IMR-90 (cell line): Measurements from ENCODE around the gene HCAR3. TPM values are rescaled to one million over a fixed set of nuclear protein-coding genes. Genes with fewer than 3 reads are reported as not detected.
"Not testable (repeated sequence)": the region's sequence is repeated elsewhere in the genome, so short reads cannot be mapped to it uniquely, and the experiment has no call there.

ENCODE experiments used
- ATAC-seq: fragments of 200-7000 bp; cut with Tn5 transposase; 2 replicates; pipeline ENCODE4 v1.9.1; 2020; ENCODE audit warnings: low read depth, mild to moderate bottlenecking, moderate library complexity
- BruUV-seq: library from RNA; stranded (reverse); fragments of 400-500 nt; replicated peaks from 2 replicates; lab custom pipeline; 2021; lab: Mats Ljungman, UMichigan
- CTCF ChIA-PET: fragments of 300-600 bp; formaldehyde crosslinking; extraction: SDS; loops from one replicate; lab custom pipeline; 2021; ENCODE audit warnings: antibody characterized with exemption; lab: Yijun Ruan, JAX
- POLR2A ChIA-PET: fragments of 300-600 bp; sonication (Branson Sonifier 250); formaldehyde crosslinking; loops from one replicate; lab custom pipeline; 2022; ENCODE audit warnings: antibody characterized with exemption; ENCODE audit not compliant: unreplicated experiment; lab: Charles Lee
- DNase-seq: peaks from one replicate; pipeline ENCODE4 v3.0.0; 2013
- H2AFZ ChIP-seq: replicated peaks from 2 replicates; pipeline ENCODE3; 2013; ENCODE audit warnings: low read length, mild to moderate bottlenecking; ENCODE audit not compliant: poor library complexity
- H2AK5ac ChIP-seq: 2 replicates; pipeline ENCODE4 v1.6.1; 2013; ENCODE audit warnings: low read depth, low read length, inconsistent platforms
- H2AK9ac ChIP-seq: replicated peaks from 2 replicates; pipeline ENCODE3; 2013; ENCODE audit warnings: mild to moderate bottlenecking, low read depth, low read length, moderate library complexity; ENCODE audit not compliant: poor library complexity
- H2BK120ac ChIP-seq: 2 replicates; pipeline ENCODE4 v1.6.1; 2013; ENCODE audit warnings: low read depth, low read length, inconsistent platforms
- H2BK15ac ChIP-seq: 3 replicates; pipeline ENCODE4 v1.6.1; 2013; ENCODE audit warnings: low read depth, low read length, inconsistent platforms
- H2BK20ac ChIP-seq: 2 replicates; pipeline ENCODE4 v1.6.1; 2013; ENCODE audit warnings: low read depth, mild to moderate bottlenecking, inconsistent platforms, low read length, moderate library complexity
- H2BK5ac ChIP-seq: 2 replicates; pipeline ENCODE4 v1.6.1; 2013; ENCODE audit warnings: mild to moderate bottlenecking, low read depth, low read length, inconsistent platforms; ENCODE audit not compliant: poor library complexity, severe bottlenecking
- H3K14ac ChIP-seq: replicated peaks from 2 replicates; pipeline ENCODE4 v1.6.1; 2013; ENCODE audit warnings: low read depth, low read length, inconsistent platforms
- H3K18ac ChIP-seq: 2 replicates; pipeline ENCODE4 v1.6.1; 2013; ENCODE audit warnings: low read depth, low read length, control low read depth
- H3K23ac ChIP-seq: 2 replicates; pipeline ENCODE4 v1.6.1; 2013; ENCODE audit warnings: low read depth, low read length, inconsistent platforms
- H3K27ac ChIP-seq: 2 replicates; pipeline ENCODE4 v1.5.1; 2013; ENCODE audit warnings: mild to moderate bottlenecking, control low read depth, low read length; ENCODE audit not compliant: insufficient read depth
- H3K27me3 ChIP-seq: 2 replicates; pipeline ENCODE4 v1.6.1; 2013; ENCODE audit warnings: low read length; ENCODE audit not compliant: control insufficient read depth, insufficient read depth
- H3K36me3 ChIP-seq: 2 replicates; pipeline ENCODE4 v1.6.1; 2013; ENCODE audit warnings: low read length, mixed read lengths; ENCODE audit not compliant: control insufficient read depth, insufficient read depth
- H3K4ac ChIP-seq: 2 replicates; pipeline ENCODE4 v1.6.1; 2013; ENCODE audit warnings: low read depth, low read length, inconsistent platforms
- H3K4me1 ChIP-seq: 2 replicates; pipeline ENCODE4 v1.6.1; 2013; ENCODE audit warnings: low read length, mixed read lengths; ENCODE audit not compliant: control insufficient read depth, insufficient read depth
- H3K4me2 ChIP-seq: 2 replicates; pipeline ENCODE4 v1.6.1; 2013; ENCODE audit warnings: low read depth, mild to moderate bottlenecking, control low read depth, low read length, moderate library complexity
- H3K4me3 ChIP-seq: 2 replicates; pipeline ENCODE4 v1.5.1; 2013; ENCODE audit warnings: low read depth, mild to moderate bottlenecking, control low read depth, low read length, moderate library complexity; ENCODE audit not compliant: insufficient read depth
- H3K56ac ChIP-seq: 2 replicates; pipeline ENCODE4 v1.6.1; 2013; ENCODE audit warnings: low read length, inconsistent platforms; ENCODE audit not compliant: insufficient read depth; ENCODE audit errors: extremely low read depth
- H3K79me1 ChIP-seq, 2 experiments: 2 replicates each; pipeline ENCODE4 v1.6.1; 2013; ENCODE audit warnings: low read length in 2 of 2, inconsistent platforms in 1 of 2, low read depth in 1 of 2
- H3K9ac ChIP-seq: 2 replicates; pipeline ENCODE4 v1.6.1; 2013; ENCODE audit warnings: low read depth, low read length, control low read depth
- H3K9me1 ChIP-seq: 2 replicates; pipeline ENCODE4 v1.6.1; 2013; ENCODE audit warnings: low read length, inconsistent platforms; ENCODE audit not compliant: insufficient read depth
- H3K9me3 ChIP-seq: 2 replicates; pipeline ENCODE4 v1.6.1; 2013; ENCODE audit warnings: low read length; ENCODE audit not compliant: control insufficient read depth, insufficient read depth
- H4K20me1 ChIP-seq: 2 replicates; pipeline ENCODE4 v1.6.1; 2013; ENCODE audit warnings: low read length, inconsistent platforms; ENCODE audit not compliant: insufficient read depth
- H4K5ac ChIP-seq: 2 replicates; pipeline ENCODE4 v1.6.1; 2013; ENCODE audit warnings: mild to moderate bottlenecking, low read depth, low read length, control low read depth
- H4K8ac ChIP-seq, 2 experiments: 2 replicates each; pipeline ENCODE4 v1.6.1; 2013; ENCODE audit warnings: low read depth in 2 of 2, low read length in 2 of 2, control low read depth in 1 of 2, inconsistent platforms in 1 of 2
- H4K91ac ChIP-seq: 2 replicates; pipeline ENCODE4 v1.6.1; 2013; ENCODE audit warnings: low read depth, low read length, inconsistent platforms; ENCODE audit not compliant: insufficient read depth
- WGBS, 2 experiments: methylation state at CpG; one replicate each; pipeline versions ENCODE4 v1.1.5 to v1.1.7; 2013; ENCODE audit warnings: missing lambda C conversion rate in 2 of 2; ENCODE audit not compliant: insufficient read length in 1 of 2; ENCODE audit errors: extremely low coverage in 2 of 2; 5-methylcytosine and 5-hydroxymethylcytosine counted together
- dilution Hi-C: fragments of 300-500 bp; cut with HindIII; formaldehyde crosslinking; loops from one replicate; pipeline ENCODE4 v1.14.3; 2018; ENCODE audit warnings: low sequenced_read_pairs; ENCODE audit not compliant: unreplicated experiment
- in situ Hi-C: fragments of 300-500 bp; cut with MboI; formaldehyde crosslinking; loops from 3 replicates; pipeline ENCODE4 v1.14.3; 2019; ENCODE audit warnings: low sequenced_read_pairs, inconsistent platforms, mixed read lengths
- intact Hi-C: fragments of 100-400 bp; cut with micrococcal nuclease; formaldehyde crosslinking; loops from 2 replicates; pipeline ENCODE4 v1.10.0; 2022
- polyA plus RNA-seq, 3 experiments: library from polyadenylated mRNA; depleted of rRNA; stranded (reverse); fragments of >200 nt; gene quantifications; 2 replicates each; pipeline ENCODE4 v1.2.3, GENCODE V29; 2012; ENCODE audit warnings: low replicate concordance in 1 of 3
- total RNA-seq: library from RNA; depleted of rRNA; stranded (reverse); fragments of >200 nt; gene quantifications from 2 replicates; pipeline ENCODE4 v1.2.3, GENCODE V29; 2012

HCAR3 gene
- total and polyA plus RNA-seq, 2 of the 4 experiments (the other 2 are of a cell fraction) = not detected

- H2BK20ac ChIP-seq, BruUV-seq, H3K36me3 ChIP-seq, H3K27ac ChIP-seq, H3K56ac ChIP-seq, H2BK15ac ChIP-seq, H4K20me1 ChIP-seq, H3K79me1 ChIP-seq, intact Hi-C loops, H4K91ac ChIP-seq, H3K23ac ChIP-seq, POLR2A ChIA-PET, H3K9ac ChIP-seq, H3K4ac ChIP-seq, H3K27me3 ChIP-seq, H3K4me1 ChIP-seq, H3K9me1 ChIP-seq, DNase-seq, H3K4me2 ChIP-seq, H2AK5ac ChIP-seq, ATAC-seq, H4K5ac ChIP-seq, CTCF ChIA-PET, H2AFZ ChIP-seq, dilution Hi-C loops, H3K14ac ChIP-seq, H2BK5ac ChIP-seq, H3K9me3 ChIP-seq, H2AK9ac ChIP-seq, H2BK120ac ChIP-seq, H3K18ac ChIP-seq, in situ Hi-C loops, H3K4me3 ChIP-seq, H4K8ac ChIP-seq: not testable (repeated sequence)
- 70% methylated on average over 2 of the region's 6 CpGs; no CpG with 5 or more reads in 1 of the 2 experiments for WGBS, 2 experiments
Observed at GRCh38 chr12:122715211-122715610, 1.4 kb downstream of the HCAR3 start.

- H3K36me3 ChIP-seq, CTCF ChIA-PET, H3K14ac ChIP-seq, H3K9me3 ChIP-seq, H3K9me1 ChIP-seq, in situ Hi-C loops, H2AFZ ChIP-seq, H3K9ac ChIP-seq, H4K20me1 ChIP-seq, H3K79me1 ChIP-seq, H4K5ac ChIP-seq, H4K8ac ChIP-seq, H3K56ac ChIP-seq, H2AK9ac ChIP-seq, H3K27ac ChIP-seq, H2AK5ac ChIP-seq, H3K4ac ChIP-seq, H3K4me2 ChIP-seq, dilution Hi-C loops, H2BK15ac ChIP-seq, DNase-seq, H2BK120ac ChIP-seq, H2BK5ac ChIP-seq, H2BK20ac ChIP-seq, intact Hi-C loops, H3K23ac ChIP-seq, H3K27me3 ChIP-seq, BruUV-seq, POLR2A ChIA-PET, H3K4me1 ChIP-seq, H3K18ac ChIP-seq, H4K91ac ChIP-seq, H3K4me3 ChIP-seq: not testable (repeated sequence)
- ATAC-seq = peak; percentile 75
- WGBS, 2 experiments = no CpG with 5 or more reads among the region's 10 CpGs
Observed at GRCh38 chr12:122713491-122714188, 3.0 kb downstream of the HCAR3 start.
